ENCODE measurements around the gene ELFN1.

Gene ELFN1

GRCh38 chr7:1679966-1680730 lies 10.1 kb downstream of the ELFN1 start:
- no peak for DNase-seq (ENCODE audit: low read depth)
- no peak for TF ChIP-seq CTCF (IDR thresholded peaks at IDR 0.05; ENCODE audit: control insufficient read depth, extremely low read depth, insufficient read depth)
- no peak overlapping the region for H3K4me3 ChIP-seq (ENCODE audit: low read depth, low read length)

GRCh38 chr7:1681581-1681980 lies 11.5 kb downstream of the ELFN1 start:
- DNase-seq (ENCODE audit: low read depth): no peak
- H3K4me3 ChIP-seq (ENCODE audit: low read depth, low read length): no peak overlapping the region
- TF ChIP-seq CTCF (IDR thresholded peaks at IDR 0.05; ENCODE audit: control insufficient read depth, extremely low read depth, insufficient read depth): no peak

GRCh38 chr7:1685000-1685624 lies 15.0 kb downstream of the ELFN1 start:
- no peak overlapping the region for H3K4me3 ChIP-seq (ENCODE audit: low read depth, low read length)
- TF ChIP-seq CTCF (IDR thresholded peaks at IDR 0.05; ENCODE audit: control insufficient read depth, extremely low read depth, insufficient read depth): no peak

GRCh38 chr7:1688542-1688941 lies 18.5 kb downstream of the ELFN1 start:
- no peak overlapping the region for H3K4me3 ChIP-seq (ENCODE audit: low read depth, low read length)
- no peak for DNase-seq (ENCODE audit: low read depth)
- no peak for TF ChIP-seq CTCF (IDR thresholded peaks at IDR 0.05; ENCODE audit: control insufficient read depth, extremely low read depth, insufficient read depth)

More at GRCh38 chr7:1685000-1685624, 15.0 kb downstream of the ELFN1 start:
- DNase-seq (ENCODE audit: low read depth): no peak

GRCh38 chr7:1689311-1689710 lies 19.2 kb downstream of the ELFN1 start:
- no peak for TF ChIP-seq CTCF (IDR thresholded peaks at IDR 0.05; ENCODE audit: control insufficient read depth, extremely low read depth, insufficient read depth)
- no peak for DNase-seq (ENCODE audit: low read depth)
- no peak overlapping the region for H3K4me3 ChIP-seq (ENCODE audit: low read depth, low read length)

- no peak for DNase-seq (ENCODE audit: low read depth)
- TF ChIP-seq CTCF (IDR thresholded peaks at IDR 0.05; ENCODE audit: control insufficient read depth, extremely low read depth, insufficient read depth): no peak
- H3K4me3 ChIP-seq (ENCODE audit: low read depth, low read length): no peak overlapping the region
Measured at GRCh38 chr7:1690359-1690958, 20.4 kb downstream of the ELFN1 start.
